Neural progenitor cell (in vitro differentiated cells): ENCODE measurements around the gene PRKCA.

ENCODE experiments used
- EZH2 ChIP-seq: fragments of 200-600 bp; sonication (generic); IDR thresholded peaks from 2 replicates; pipeline ENCODE4 v1.6.1; 2017; ENCODE audit warnings: antibody characterized with exemption, mild to moderate bottlenecking, moderate library complexity
- EZH2phosphoT487 ChIP-seq: fragments of 200-600 bp; sonication (generic); IDR thresholded peaks from 2 replicates; pipeline ENCODE4 v1.6.1; 2017; ENCODE audit warnings: antibody characterized with exemption
- TF ChIP-seq, protein P1 (sequence below): fragments of 200-600 bp; sonication (generic); IDR thresholded peaks from 2 replicates; pipeline ENCODE4 v1.5.1; 2017; ENCODE audit warnings: antibody characterized with exemption, mild to moderate bottlenecking

DNA sequence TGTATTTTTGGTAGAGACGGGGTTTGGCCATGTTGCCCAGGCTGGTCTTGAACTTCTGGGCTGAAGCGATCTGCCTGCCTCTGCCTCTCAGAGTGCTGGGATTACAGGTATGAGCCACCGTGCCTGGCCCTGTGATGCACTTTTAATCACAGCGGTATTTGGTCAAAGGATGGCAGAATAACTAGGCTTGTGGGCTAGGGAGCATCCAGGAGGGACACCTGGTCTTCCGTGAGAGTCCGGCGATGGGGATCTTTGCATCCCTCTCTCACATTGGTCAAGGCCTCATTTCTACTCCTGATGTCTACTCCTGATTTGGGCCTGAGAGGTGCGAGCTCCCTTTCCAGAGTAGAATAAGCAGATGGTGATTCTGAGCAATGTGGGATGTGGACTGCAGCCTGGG is 274.6 kb downstream of the PRKCA start:
- TF ChIP-seq, protein P1, sequence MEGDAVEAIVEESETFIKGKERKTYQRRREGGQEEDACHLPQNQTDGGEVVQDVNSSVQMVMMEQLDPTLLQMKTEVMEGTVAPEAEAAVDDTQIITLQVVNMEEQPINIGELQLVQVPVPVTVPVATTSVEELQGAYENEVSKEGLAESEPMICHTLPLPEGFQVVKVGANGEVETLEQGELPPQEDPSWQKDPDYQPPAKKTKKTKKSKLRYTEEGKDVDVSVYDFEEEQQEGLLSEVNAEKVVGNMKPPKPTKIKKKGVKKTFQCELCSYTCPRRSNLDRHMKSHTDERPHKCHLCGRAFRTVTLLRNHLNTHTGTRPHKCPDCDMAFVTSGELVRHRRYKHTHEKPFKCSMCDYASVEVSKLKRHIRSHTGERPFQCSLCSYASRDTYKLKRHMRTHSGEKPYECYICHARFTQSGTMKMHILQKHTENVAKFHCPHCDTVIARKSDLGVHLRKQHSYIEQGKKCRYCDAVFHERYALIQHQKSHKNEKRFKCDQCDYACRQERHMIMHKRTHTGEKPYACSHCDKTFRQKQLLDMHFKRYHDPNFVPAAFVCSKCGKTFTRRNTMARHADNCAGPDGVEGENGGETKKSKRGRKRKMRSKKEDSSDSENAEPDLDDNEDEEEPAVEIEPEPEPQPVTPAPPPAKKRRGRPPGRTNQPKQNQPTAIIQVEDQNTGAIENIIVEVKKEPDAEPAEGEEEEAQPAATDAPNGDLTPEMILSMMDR = no peak
- TF ChIP-seq EZH2phosphoT487 = no peak
- TF ChIP-seq EZH2 = no peak
